PFSK-1 (cell line): Measurements from ENCODE around the gene QRFP.

Source experiments
- POLR2AphosphoS5 ChIP-seq: IDR thresholded peaks from 2 replicates; pipeline ENCODE4 v1.6.1; 2012; ENCODE audit warnings: low read depth, mild to moderate bottlenecking, control low read depth, low read length, moderate library complexity
- TAF1 ChIP-seq: IDR thresholded peaks from 2 replicates; pipeline ENCODE4 v1.6.1; 2012; ENCODE audit warnings: low read length, control low read depth, borderline replicate concordance; ENCODE audit not compliant: insufficient read depth
- TF ChIP-seq, protein P1 (sequence below), 2 experiments: IDR thresholded peaks; 2 replicates each; pipeline versions ENCODE4 v1.6.1 to v1.8.0; 2011 to 2012; ENCODE audit warnings: low read depth in 2 of 2, low read length in 2 of 2, control low read depth in 1 of 2, inconsistent platforms in 1 of 2, mild to moderate bottlenecking in 1 of 2, moderate library complexity in 1 of 2; ENCODE audit not compliant: insufficient read depth in 1 of 2

DNA sequence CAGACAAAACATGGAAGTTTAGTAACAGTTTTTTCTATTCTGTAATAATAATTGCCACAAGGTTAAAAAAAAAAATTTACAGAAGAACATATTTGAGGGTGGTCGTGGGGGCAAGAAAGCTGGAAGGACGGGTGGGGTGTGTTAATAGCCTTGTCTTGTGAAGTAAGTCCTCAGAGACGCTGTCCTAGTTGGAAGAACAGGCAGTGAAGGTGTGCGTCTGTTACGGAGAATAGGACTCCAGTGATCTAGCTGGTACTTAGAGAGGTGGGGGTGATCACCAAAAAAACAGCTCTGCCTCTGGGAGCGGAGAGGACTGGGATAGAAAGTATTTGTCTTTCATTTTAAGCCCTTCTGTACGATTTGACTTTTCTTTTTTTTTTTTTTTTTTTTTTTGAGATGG is 43.8 kb downstream of the QRFP start:
- TF ChIP-seq, protein P1, sequence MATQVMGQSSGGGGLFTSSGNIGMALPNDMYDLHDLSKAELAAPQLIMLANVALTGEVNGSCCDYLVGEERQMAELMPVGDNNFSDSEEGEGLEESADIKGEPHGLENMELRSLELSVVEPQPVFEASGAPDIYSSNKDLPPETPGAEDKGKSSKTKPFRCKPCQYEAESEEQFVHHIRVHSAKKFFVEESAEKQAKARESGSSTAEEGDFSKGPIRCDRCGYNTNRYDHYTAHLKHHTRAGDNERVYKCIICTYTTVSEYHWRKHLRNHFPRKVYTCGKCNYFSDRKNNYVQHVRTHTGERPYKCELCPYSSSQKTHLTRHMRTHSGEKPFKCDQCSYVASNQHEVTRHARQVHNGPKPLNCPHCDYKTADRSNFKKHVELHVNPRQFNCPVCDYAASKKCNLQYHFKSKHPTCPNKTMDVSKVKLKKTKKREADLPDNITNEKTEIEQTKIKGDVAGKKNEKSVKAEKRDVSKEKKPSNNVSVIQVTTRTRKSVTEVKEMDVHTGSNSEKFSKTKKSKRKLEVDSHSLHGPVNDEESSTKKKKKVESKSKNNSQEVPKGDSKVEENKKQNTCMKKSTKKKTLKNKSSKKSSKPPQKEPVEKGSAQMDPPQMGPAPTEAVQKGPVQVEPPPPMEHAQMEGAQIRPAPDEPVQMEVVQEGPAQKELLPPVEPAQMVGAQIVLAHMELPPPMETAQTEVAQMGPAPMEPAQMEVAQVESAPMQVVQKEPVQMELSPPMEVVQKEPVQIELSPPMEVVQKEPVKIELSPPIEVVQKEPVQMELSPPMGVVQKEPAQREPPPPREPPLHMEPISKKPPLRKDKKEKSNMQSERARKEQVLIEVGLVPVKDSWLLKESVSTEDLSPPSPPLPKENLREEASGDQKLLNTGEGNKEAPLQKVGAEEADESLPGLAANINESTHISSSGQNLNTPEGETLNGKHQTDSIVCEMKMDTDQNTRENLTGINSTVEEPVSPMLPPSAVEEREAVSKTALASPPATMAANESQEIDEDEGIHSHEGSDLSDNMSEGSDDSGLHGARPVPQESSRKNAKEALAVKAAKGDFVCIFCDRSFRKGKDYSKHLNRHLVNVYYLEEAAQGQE (IDR thresholded peaks at IDR 0.05; ENCODE audit: insufficient read depth in 1 of 2, low read depth in 2 of 2, low read length in 2 of 2), result no peak
- no peak for TF ChIP-seq TAF1
- no peak for TF ChIP-seq POLR2AphosphoS5
